MCF 10A (cell line): ENCODE data around the gene POLR3K. TPM values are rescaled to one million over a fixed set of nuclear protein-coding genes. Genes with fewer than 3 reads are reported as not detected.

ENCODE experiments used
- BruUV-seq: library from RNA; stranded (reverse); fragments of 400-500 nt; replicated peaks from 2 replicates; lab custom pipeline; 2021; lab: Mats Ljungman, UMichigan
- CTCF ChIA-PET: fragments of 300-600 bp; sonication (Branson Sonifier 250); formaldehyde crosslinking; extraction: SDS; loops from one replicate; lab custom pipeline; 2021; ENCODE audit warnings: antibody characterized with exemption, inconsistent platforms; lab: Yijun Ruan, JAX
- POLR2A ChIA-PET: fragments of 300-600, 350-650 bp; sonication (Branson Sonifier 250); formaldehyde crosslinking; extraction: SDS; loops from one replicate; lab custom pipeline; 2020; ENCODE audit warnings: antibody characterized with exemption, inconsistent platforms; lab: Yijun Ruan, JAX
- DNase-seq: peaks from one replicate; pipeline ENCODE4 v3.0.0-alpha.2; 2018; ENCODE audit not compliant: unreplicated experiment
- H3K27ac Mint-ChIP-seq: one replicate; pipeline ENCODE4 v1.8.0; 2022; ENCODE audit warnings: mild to moderate bottlenecking, low read depth, mixed read lengths; ENCODE audit not compliant: unreplicated experiment
- H3K27me3 Mint-ChIP-seq: one replicate; pipeline ENCODE4 v1.8.0; 2022; ENCODE audit warnings: mixed read lengths; ENCODE audit not compliant: insufficient read depth, unreplicated experiment
- H3K36me3 Mint-ChIP-seq: one replicate; pipeline ENCODE4 v1.8.0; 2022; ENCODE audit warnings: mild to moderate bottlenecking, moderate library complexity, mixed read lengths; ENCODE audit not compliant: insufficient read depth, unreplicated experiment
- H3K4me1 Mint-ChIP-seq: one replicate; pipeline ENCODE4 v1.8.0; 2022; ENCODE audit warnings: mixed read lengths; ENCODE audit not compliant: insufficient read depth, unreplicated experiment
- H3K4me3 Mint-ChIP-seq: one replicate; pipeline ENCODE4 v1.8.0; 2022; ENCODE audit warnings: mild to moderate bottlenecking, moderate library complexity, mixed read lengths; ENCODE audit not compliant: unreplicated experiment
- H3K9me3 Mint-ChIP-seq: one replicate; pipeline ENCODE4 v1.8.0; 2022; ENCODE audit warnings: mixed read lengths; ENCODE audit not compliant: unreplicated experiment
- CTCF ChIP-seq: fragments of 200-600 bp; IDR thresholded peaks from one replicate; pipeline ENCODE4 v1.8.0; 2022; ENCODE audit warnings: antibody characterized with exemption, mild to moderate bottlenecking; ENCODE audit not compliant: unreplicated experiment
- intact Hi-C: fragments of 100-400 bp; cut with micrococcal nuclease; formaldehyde crosslinking; loops from 2 replicates; pipeline ENCODE4 v1.14.1; 2022
- total RNA-seq: library from RNA; stranded (reverse); gene quantifications from 2 replicates; pipeline ENCODE4 v1.2.3, GENCODE V29; 2022

Gene POLR3K
- total RNA-seq, 1 experiment from 2014 or later: 19.2 TPM

- Mint-ChIP-seq H3K36me3 (no peaks in the 10 kb centered on the region), H3K4me3 (no peak overlapping the region), H3K27me3 (no peaks in the 10 kb centered on the region), H3K9me3 (no peaks in the 10 kb centered on the region), H3K4me1 (peaks cover 5% of the 10 kb centered on the region), H3K27ac (no peak overlapping the region)
- intact Hi-C loops: no loop called here
- CTCF ChIA-PET: interaction anchor here (0.7 to 4.9 kb wide), 7 partner anchors 14 to 294 kb away, joined by 3 to 56 read pairs (median 3); partner anchors contain the start of gene SNRNP25
- POLR2A ChIA-PET: interaction anchor here (1.0 kb wide), 1 partner anchor 10 kb away, joined by 3 read pairs; the partner anchor contains the start of gene MPG
- no TSS peak for BruUV-seq
- no peak for DNase-seq
- no peak for TF ChIP-seq CTCF
Measured at GRCh38 chr16:67884-68789, 14.7 kb upstream of the POLR3K start.

GRCh38 chr16:67183-67791, 13.9 kb upstream of the POLR3K start:
- ChIA-PET CTCF (interaction anchor here (0.6 to 4.1 kb wide), 7 partner anchors 11 to 295 kb away, joined by 3 to 26 read pairs (median 4); partner anchors contain the start of gene MPG), POLR2A (interaction anchor here (2.2 kb wide), 1 partner anchor 11 kb away, joined by 8 read pairs; the partner anchor contains the start of gene MPG)
- intact Hi-C loops: no loop called here
- H3K27me3 Mint-ChIP-seq: no peaks in the 10 kb centered on the region
- TF ChIP-seq CTCF: no peak
- no peak overlapping the region for H3K4me3 Mint-ChIP-seq
- no peak overlapping the region for H3K27ac Mint-ChIP-seq
- H3K36me3 Mint-ChIP-seq: no peaks in the 10 kb centered on the region
- no peaks in the 10 kb centered on the region for H3K4me1 Mint-ChIP-seq
- no TSS peak for BruUV-seq
- H3K9me3 Mint-ChIP-seq: no peaks in the 10 kb centered on the region
- no peak for DNase-seq

- BruUV-seq: no TSS peak
- no peaks in the 10 kb centered on the region for H3K9me3 Mint-ChIP-seq
- H3K36me3 Mint-ChIP-seq: peaks cover 5% of the 10 kb centered on the region
- H3K4me1 Mint-ChIP-seq: no peaks in the 10 kb centered on the region
- H3K27ac Mint-ChIP-seq: no peak overlapping the region
- H3K27me3 Mint-ChIP-seq: no peaks in the 10 kb centered on the region
- intact Hi-C loops: no loop called here
- H3K4me3 Mint-ChIP-seq: no peak overlapping the region
- ChIA-PET POLR2A (interaction anchor here (0.7 to 2.2 kb wide), 4 partner anchors 12 to 51 kb away, joined by 3 to 8 read pairs (median 4); partner anchors contain the start of gene MPG), CTCF (interaction anchor here (0.6 to 4.1 kb wide), 21 partner anchors 8 to 506 kb away, joined by 3 to 89 read pairs (median 5); partner anchors contain the start of gene MPG)
- no peak for TF ChIP-seq CTCF
- DNase-seq: no peak
Measured at GRCh38 chr16:66309-67182, 13.1 kb upstream of the POLR3K start.
